ENCODE measurements around the gene SELENOK. TPM values are rescaled to one million over a fixed set of nuclear protein-coding genes. Genes with fewer than 3 reads are reported as not detected.

The SELENOK gene
- total and polyA plus RNA-seq, 7 experiments from 2014 or later: 33.6 to 142 (median 80.0) TPM

- Histone ChIP-seq H3K27me3 (ENCODE audit: control insufficient read depth in 2 of 2, insufficient read depth in 2 of 2, low read length in 2 of 2) (no peaks in the 10 kb centered on the region), H3K27ac (ENCODE audit: low read depth, low read length) (no peak overlapping the region), H3K4me1 (ENCODE audit: control insufficient read depth in 2 of 2, insufficient read depth in 2 of 2, low read length in 2 of 2) (no peaks in the 10 kb centered on the region), H3K4me3 (ENCODE audit: low read length) (no peak overlapping the region), H3K36me3 (ENCODE audit: control insufficient read depth in 2 of 3, insufficient read depth in 3 of 3, low read length in 3 of 3) (no peaks in the 10 kb centered on the region), H3K9me3 (ENCODE audit: control insufficient read depth in 2 of 3, low read length in 3 of 3) (no peaks in the 10 kb centered on the region)
- POLR2A ChIA-PET: no interaction called here
- Mint-ChIP-seq H3K27ac (no peak overlapping the region), H3K4me1 (no peaks in the 10 kb centered on the region), H3K9me3 (peaks cover 0 to 28% (median 5%) of the 10 kb centered on the region in 11 donors), H3K27me3 (peaks cover 38 to 49% (median 41%) of the 10 kb centered on the region in 5 donors), H3K4me3 (no peak overlapping the region), H3K36me3 (peaks cover 0 to 15% (median 0%) of the 10 kb centered on the region in 5 donors)
- CTCF ChIA-PET: no interaction called here
- intact Hi-C loops (cut with micrococcal nuclease): no loop called here
- DNase-seq (no peak), ATAC-seq (no peak)
Observed at GRCh38 chr3:53902711-53903110, 11.1 kb upstream of the SELENOK start.

- Histone ChIP-seq H3K27me3 (ENCODE audit: control insufficient read depth in 2 of 2, insufficient read depth in 2 of 2, low read length in 2 of 2) (no peaks in the 10 kb centered on the region), H3K9me3 (ENCODE audit: control insufficient read depth in 2 of 3, low read length in 3 of 3) (no peaks in the 10 kb centered on the region), H3K4me1 (ENCODE audit: control insufficient read depth in 2 of 2, insufficient read depth in 2 of 2, low read length in 2 of 2) (no peaks in the 10 kb centered on the region), H3K36me3 (ENCODE audit: control insufficient read depth in 2 of 3, insufficient read depth in 3 of 3, low read length in 3 of 3) (no peaks in the 10 kb centered on the region), H3K4me3 (ENCODE audit: low read length) (no peak overlapping the region), H3K27ac (ENCODE audit: low read depth, low read length) (no peak overlapping the region)
- H3K27me3 Mint-ChIP-seq: peaks cover 38 to 50% (median 43%) of the 10 kb centered on the region in 5 donors
- no peak overlapping the region for H3K4me3 Mint-ChIP-seq
- ChIA-PET CTCF (no interaction called here), POLR2A (no interaction called here)
- no peaks in the 10 kb centered on the region for H3K4me1 Mint-ChIP-seq
- ATAC-seq (no peak), DNase-seq (no peak)
- H3K9me3 Mint-ChIP-seq: peaks cover 0 to 26% (median 5%) of the 10 kb centered on the region in 11 donors
- H3K27ac Mint-ChIP-seq: no peak overlapping the region
- intact Hi-C loops (cut with micrococcal nuclease): no loop called here
- H3K36me3 Mint-ChIP-seq: peaks cover 0 to 14% (median 0%) of the 10 kb centered on the region in 5 donors
Observed at GRCh38 chr3:53902067-53902466, 10.4 kb upstream of the SELENOK start.

- H3K9me3 ChIP-seq (ENCODE audit: control insufficient read depth in 2 of 3, low read length in 3 of 3): no peaks in the 10 kb centered on the region
- H3K4me3 ChIP-seq (ENCODE audit: low read length): no peak overlapping the region
- no peak for DNase-seq
- no peaks in the 10 kb centered on the region for H3K27me3 ChIP-seq (ENCODE audit: control insufficient read depth in 2 of 2, insufficient read depth in 2 of 2, low read length in 2 of 2)
- no peak overlapping the region for H3K27ac ChIP-seq (ENCODE audit: low read depth, low read length)
- intact Hi-C loops (cut with micrococcal nuclease): no loop called here
- ATAC-seq: no peak
- Mint-ChIP-seq H3K27ac (no peak overlapping the region), H3K36me3 (peaks cover 0 to 6% (median 0%) of the 10 kb centered on the region in 5 donors), H3K27me3 (peaks cover 32 to 46% (median 39%) of the 10 kb centered on the region in 5 donors), H3K4me3 (no peak overlapping the region), H3K4me1 (no peaks in the 10 kb centered on the region), H3K9me3 (peaks cover 0 to 13% (median 0%) of the 10 kb centered on the region in 11 donors)
- ChIA-PET POLR2A (no interaction called here), CTCF (no interaction called here)
- no peaks in the 10 kb centered on the region for H3K4me1 ChIP-seq (ENCODE audit: control insufficient read depth in 2 of 2, insufficient read depth in 2 of 2, low read length in 2 of 2)
- H3K36me3 ChIP-seq (ENCODE audit: control insufficient read depth in 2 of 3, insufficient read depth in 3 of 3, low read length in 3 of 3): no peaks in the 10 kb centered on the region
Observed at GRCh38 chr3:53900666-53901331, 9.1 kb upstream of the SELENOK start.

GRCh38 chr3:53899750-53900149 is 8.1 kb upstream of the SELENOK start:
- no peak overlapping the region for H3K4me3 ChIP-seq (ENCODE audit: low read length)
- ChIA-PET CTCF (interaction anchor here (0.5 kb wide), 1 partner anchor 11 kb away, joined by 7 read pairs; no protein-coding TSS in a partner anchor), POLR2A (interaction anchor here (0.6 kb wide), 2 partner anchors 8 to 772 kb away, joined by 3 to 4 read pairs; partner anchors contain the start of gene SELENOK)
- H3K9me3 Mint-ChIP-seq: peaks cover 0 to 3% (median 0%) of the 10 kb centered on the region in 11 donors
- H3K4me1 ChIP-seq (ENCODE audit: control insufficient read depth in 2 of 2, insufficient read depth in 2 of 2, low read length in 2 of 2): no peaks in the 10 kb centered on the region
- intact Hi-C loops (cut with micrococcal nuclease): no loop called here
- no peaks in the 10 kb centered on the region for H3K9me3 ChIP-seq (ENCODE audit: control insufficient read depth in 2 of 3, low read length in 3 of 3)
- H3K27ac ChIP-seq (ENCODE audit: low read depth, low read length): no peak overlapping the region
- no peaks in the 10 kb centered on the region for H3K36me3 ChIP-seq (ENCODE audit: control insufficient read depth in 2 of 3, insufficient read depth in 3 of 3, low read length in 3 of 3)
- no peak for DNase-seq
- H3K4me1 Mint-ChIP-seq: no peaks in the 10 kb centered on the region
- peaks cover 0 to 3% (median 0%) of the 10 kb centered on the region in 5 donors for H3K36me3 Mint-ChIP-seq
- no peak overlapping the region for H3K4me3 Mint-ChIP-seq
- H3K27me3 Mint-ChIP-seq: peaks cover 21 to 48% (median 33%) of the 10 kb centered on the region in 5 donors
- no peak overlapping the region for H3K27ac Mint-ChIP-seq
- no peaks in the 10 kb centered on the region for H3K27me3 ChIP-seq (ENCODE audit: control insufficient read depth in 2 of 2, insufficient read depth in 2 of 2, low read length in 2 of 2)
- ATAC-seq: no peak

- ATAC-seq (no peak), DNase-seq (no peak)
- CTCF ChIA-PET: interaction anchor here (1.3 kb wide), 1 partner anchor 12 kb away, joined by 3 read pairs; no protein-coding TSS in a partner anchor
- Mint-ChIP-seq H3K9me3 (peaks cover 0 to 7% (median 0%) of the 10 kb centered on the region in 11 donors), H3K4me3 (peak overlapping the region; percentile 89 to 98 (median 94)), H3K27me3 (peaks cover 7 to 34% (median 23%) of the 10 kb centered on the region in 5 donors), H3K27ac (peak overlapping the region; percentile 97 to 99 (median 99)), H3K36me3 (peaks cover 4 to 23% (median 13%) of the 10 kb centered on the region in 5 donors), H3K4me1 (peaks cover 28 to 58% (median 54%) of the 10 kb centered on the region in 7 donors)
- peaks cover 0 to 5% (median 0%) of the 10 kb centered on the region in 3 experiments for H3K36me3 ChIP-seq (ENCODE audit: control insufficient read depth in 2 of 3, insufficient read depth in 3 of 3, low read length in 3 of 3)
- H3K27me3 ChIP-seq (ENCODE audit: control insufficient read depth in 2 of 2, insufficient read depth in 2 of 2, low read length in 2 of 2): no peaks in the 10 kb centered on the region
- H3K9me3 ChIP-seq (ENCODE audit: control insufficient read depth in 2 of 3, low read length in 3 of 3): no peaks in the 10 kb centered on the region
- peak overlapping the region; percentile 81 for H3K4me3 ChIP-seq (ENCODE audit: low read length)
- peaks cover 12 to 30% of the 10 kb centered on the region in 2 donors for H3K4me1 ChIP-seq (ENCODE audit: control insufficient read depth in 2 of 2, insufficient read depth in 2 of 2, low read length in 2 of 2)
- intact Hi-C loops (cut with micrococcal nuclease): loop anchor here (1.0 to 2.0 kb wide), 2 partner anchors 13 to 545 kb away; partner anchors contain the start of gene DCP1A (in 1 of the 2)
- H3K27ac ChIP-seq (ENCODE audit: low read depth, low read length): peak overlapping the region; percentile 98
- POLR2A ChIA-PET: interaction anchor here (0.6 to 5.4 kb wide), 4 partner anchors 10 to 617 kb away, joined by 3 to 51 read pairs (median 6); partner anchors contain the start of genes ACTR8 and DCP1A
Observed at GRCh38 chr3:53892286-53892637, 603 bp upstream of the SELENOK start.

- ChIA-PET POLR2A (interaction anchor here (1.1 to 5.4 kb wide), 3 partner anchors 9 to 543 kb away, joined by 4 to 51 read pairs (median 10); partner anchors contain the start of genes ACTR8 and DCP1A), CTCF (no interaction called here)
- H3K9me3 ChIP-seq (ENCODE audit: control insufficient read depth in 2 of 3, low read length in 3 of 3): no peaks in the 10 kb centered on the region
- ATAC-seq (peak; percentile 60), DNase-seq (peak in 7 of 9 donors; percentile 64 to 89 (median 73))
- peak overlapping the region; percentile 81 for H3K4me3 ChIP-seq (ENCODE audit: low read length)
- peaks cover 0 to 6% (median 0%) of the 10 kb centered on the region in 3 experiments for H3K36me3 ChIP-seq (ENCODE audit: control insufficient read depth in 2 of 3, insufficient read depth in 3 of 3, low read length in 3 of 3)
- intact Hi-C loops (cut with micrococcal nuclease): loop anchor here (1.0 to 2.0 kb wide), 6 partner anchors 9 to 761 kb away; partner anchors contain the start of genes ACTR8 (in 2 of the 2), DCP1A (in 1 of the 2), PRKCD (in 1 of the 2) and RFT1 (in 1 of the 2)
- no peaks in the 10 kb centered on the region for H3K27me3 ChIP-seq (ENCODE audit: control insufficient read depth in 2 of 2, insufficient read depth in 2 of 2, low read length in 2 of 2)
- Mint-ChIP-seq H3K36me3 (peaks cover 4 to 25% (median 21%) of the 10 kb centered on the region in 5 donors), H3K4me1 (peaks cover 30 to 66% (median 62%) of the 10 kb centered on the region in 7 donors), H3K27ac (peak overlapping the region; percentile 97 to 99 (median 99)), H3K4me3 (peak overlapping the region; percentile 89 to 98 (median 94)), H3K9me3 (peaks cover 0 to 7% (median 0%) of the 10 kb centered on the region in 11 donors), H3K27me3 (peaks cover 0 to 23% (median 13%) of the 10 kb centered on the region in 5 donors)
- peak overlapping the region; percentile 98 for H3K27ac ChIP-seq (ENCODE audit: low read depth, low read length)
- peaks cover 12 to 36% of the 10 kb centered on the region in 2 donors for H3K4me1 ChIP-seq (ENCODE audit: control insufficient read depth in 2 of 2, insufficient read depth in 2 of 2, low read length in 2 of 2)
Observed at GRCh38 chr3:53890726-53891475, 758 bp downstream of the SELENOK start.

Data from naive thymus-derived CD4-positive, alpha-beta T cell (primary cell).